HS-27A (cell line): Measurements from ENCODE around the gene CLASRP.

ENCODE experiments used
- DNase-seq: peaks from one replicate; pipeline ENCODE4 v3.0.0-alpha.2; 2012; ENCODE audit warnings: low read depth, missing footprints

The CLASRP gene

GRCh38 chr19:45059258-45059965 is 20.6 kb downstream of the CLASRP start:
- DNase-seq, result peak; percentile 62

GRCh38 chr19:45061965-45062364 is 23.1 kb downstream of the CLASRP start:
- no peak for DNase-seq

GRCh38 chr19:45063851-45064801 is 25.3 kb downstream of the CLASRP start:
- DNase-seq, result no peak

GRCh38 chr19:45066921-45067661 is 28.2 kb downstream of the CLASRP start:
- no peak for DNase-seq

- DNase-seq, result no peak
Observed at GRCh38 chr19:45068041-45068440, 29.2 kb downstream of the CLASRP start.

GRCh38 chr19:45069056-45069455 is 30.2 kb downstream of the CLASRP start:
- DNase-seq, result no peak

GRCh38 chr19:45070214-45070613 is 31.4 kb downstream of the CLASRP start:
- DNase-seq, result no peak

GRCh38 chr19:45070861-45071544 is 32.2 kb downstream of the CLASRP start:
- no peak for DNase-seq

- no peak for DNase-seq
Observed at GRCh38 chr19:45071545-45071938, 32.7 kb downstream of the CLASRP start.

- no peak for DNase-seq
Observed at GRCh38 chr19:45071969-45072790, 33.3 kb downstream of the CLASRP start.

- no peak for DNase-seq
Observed at GRCh38 chr19:45074744-45075300, 36.0 kb downstream of the CLASRP start.

GRCh38 chr19:45075301-45076028 is 36.6 kb downstream of the CLASRP start:
- no peak for DNase-seq

- no peak for DNase-seq
Observed at GRCh38 chr19:45076029-45076850, 37.4 kb downstream of the CLASRP start, which contains the start of gene ZNF296. ZNF296 (minus strand) TSS chr19:45076478; CDS start chr19:45076373, 105 bp downstream.

- no peak for DNase-seq
Observed at GRCh38 chr19:45076851-45077730, 38.2 kb downstream of the CLASRP start.

- no peak for DNase-seq
Observed at GRCh38 chr19:45078390-45079062, 39.7 kb downstream of the CLASRP start.

GRCh38 chr19:45079063-45079910 is 40.4 kb downstream of the CLASRP start, which contains the start of gene GEMIN7:
GEMIN7 (plus strand) TSS chr19:45079260; CDS start chr19:45090115, 10,855 bp downstream.
- DNase-seq, result no peak
